DMS 273 (cell line): ENCODE measurements around the gene KRT7.
"Not testable (repeated sequence)": the region's sequence is repeated elsewhere in the genome, so short reads cannot be mapped to it uniquely, and the experiment has no call there.

ENCODE experiments used
- DNase-seq: peaks from one replicate; lab custom pipeline; 2025; ENCODE audit not compliant: unreplicated experiment; lab: John Stamatoyannopoulos, UW

Gene KRT7

DNA sequence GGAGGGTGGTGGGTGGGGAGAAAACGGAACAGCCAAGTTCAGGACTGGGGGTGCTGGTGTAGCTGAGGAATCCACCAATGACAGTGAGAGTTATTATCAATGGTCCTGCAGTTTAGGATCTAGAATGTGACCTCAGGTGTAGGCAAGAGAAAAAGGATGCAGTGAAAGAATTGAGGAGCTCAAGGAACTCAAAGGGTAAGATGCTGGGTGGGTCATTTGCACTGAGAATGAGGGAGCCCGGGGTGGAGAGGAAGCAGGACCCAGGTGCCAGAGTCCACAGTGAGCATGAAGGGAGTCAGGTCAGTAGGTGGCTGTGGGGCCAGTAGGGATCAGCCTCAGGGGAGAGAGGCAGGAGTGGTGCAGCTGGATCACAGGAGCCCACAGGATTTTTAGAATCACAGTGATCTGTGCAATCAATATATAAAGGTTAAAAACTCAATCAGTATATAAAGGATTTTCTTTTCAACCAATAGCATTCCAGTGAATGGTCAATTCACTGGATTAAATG, 3.2 kb upstream of the KRT7 start:
- DNase-seq, result no peak

DNA sequence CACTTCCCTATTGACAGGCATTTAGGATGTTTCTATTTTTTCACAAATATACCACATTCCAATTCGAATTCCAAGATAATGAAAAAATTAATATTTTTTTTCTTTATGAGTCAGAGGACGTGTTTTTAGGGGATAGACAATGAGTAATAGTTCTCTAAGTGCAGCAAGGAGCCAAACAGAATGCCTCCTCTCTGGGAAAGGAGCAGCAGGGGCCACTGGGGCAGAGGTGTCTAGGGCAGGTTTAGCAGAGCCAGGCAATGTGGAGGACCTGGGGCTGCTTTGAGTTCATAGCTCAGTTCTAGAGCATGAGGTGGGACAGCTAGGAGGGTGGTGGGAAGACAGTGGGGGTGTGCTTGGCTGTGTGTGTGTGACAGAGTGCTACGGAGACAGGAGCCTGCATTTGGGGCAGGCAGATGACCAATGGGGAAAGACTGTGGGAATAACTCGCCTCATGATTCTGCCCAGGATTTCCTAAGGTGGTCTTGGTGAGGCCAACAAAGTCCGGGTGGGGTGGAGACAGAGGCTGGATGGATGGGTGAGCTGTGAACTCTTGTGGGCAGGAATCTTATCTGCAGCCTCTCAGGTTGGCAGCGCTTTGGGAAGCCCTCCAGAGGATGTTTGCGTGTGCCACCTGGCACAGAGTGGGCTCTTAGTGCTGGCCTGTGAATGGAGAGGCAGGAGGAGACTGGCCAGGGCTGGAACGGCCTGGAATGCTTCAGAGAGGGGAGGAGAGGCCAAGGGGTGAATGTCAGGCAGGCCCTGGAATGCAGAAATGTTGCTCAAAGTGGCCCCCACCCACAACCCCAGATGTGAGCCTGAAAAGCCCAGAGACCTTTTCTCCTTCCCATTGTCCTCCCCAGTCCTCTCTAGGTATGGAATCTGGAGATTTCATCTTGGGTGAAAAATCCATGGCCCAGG, 2.4 kb upstream of the KRT7 start:
- DNase-seq, result no peak

- DNase-seq, result no peak
Measured at GRCh38 chr12:52231305-52232202, 1.5 kb upstream of the KRT7 start.

- DNase-seq, result no peak
Measured at GRCh38 chr12:52232203-52232673, 805 bp upstream of the KRT7 start.

GRCh38 chr12:52233462-52234207, 592 bp downstream of the KRT7 start:
- no peak for DNase-seq

DNA sequence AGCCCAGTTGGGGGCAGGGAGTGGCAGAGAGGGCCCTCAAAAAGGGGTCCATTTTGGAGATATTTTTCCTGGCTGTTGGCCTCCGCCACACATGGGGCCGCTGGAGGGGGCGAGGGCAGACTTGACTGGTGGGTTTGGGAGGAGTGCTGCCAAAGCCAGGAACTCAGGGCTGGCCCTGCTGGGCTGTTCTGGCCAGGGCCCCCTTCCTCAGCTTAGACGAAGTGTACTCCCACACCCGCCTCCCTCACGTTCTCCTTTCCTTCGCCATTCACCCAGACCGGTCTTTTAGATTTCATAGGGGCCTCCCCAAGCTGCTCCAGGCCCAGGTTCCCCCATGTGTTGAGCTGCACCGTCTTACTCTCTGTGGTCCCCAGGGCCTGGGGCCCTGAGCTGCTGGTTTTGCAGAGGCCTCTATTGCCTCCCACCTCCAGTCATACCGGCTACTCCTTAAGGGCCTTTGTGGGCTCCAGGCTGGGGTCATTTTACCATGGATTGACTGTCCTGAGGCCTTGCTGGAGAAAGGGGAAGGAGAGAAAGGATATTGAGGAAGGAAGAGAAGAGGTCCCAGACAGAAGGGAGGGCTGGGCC, 1.3 kb downstream of the KRT7 start:
- DNase-seq, result no peak

DNA sequence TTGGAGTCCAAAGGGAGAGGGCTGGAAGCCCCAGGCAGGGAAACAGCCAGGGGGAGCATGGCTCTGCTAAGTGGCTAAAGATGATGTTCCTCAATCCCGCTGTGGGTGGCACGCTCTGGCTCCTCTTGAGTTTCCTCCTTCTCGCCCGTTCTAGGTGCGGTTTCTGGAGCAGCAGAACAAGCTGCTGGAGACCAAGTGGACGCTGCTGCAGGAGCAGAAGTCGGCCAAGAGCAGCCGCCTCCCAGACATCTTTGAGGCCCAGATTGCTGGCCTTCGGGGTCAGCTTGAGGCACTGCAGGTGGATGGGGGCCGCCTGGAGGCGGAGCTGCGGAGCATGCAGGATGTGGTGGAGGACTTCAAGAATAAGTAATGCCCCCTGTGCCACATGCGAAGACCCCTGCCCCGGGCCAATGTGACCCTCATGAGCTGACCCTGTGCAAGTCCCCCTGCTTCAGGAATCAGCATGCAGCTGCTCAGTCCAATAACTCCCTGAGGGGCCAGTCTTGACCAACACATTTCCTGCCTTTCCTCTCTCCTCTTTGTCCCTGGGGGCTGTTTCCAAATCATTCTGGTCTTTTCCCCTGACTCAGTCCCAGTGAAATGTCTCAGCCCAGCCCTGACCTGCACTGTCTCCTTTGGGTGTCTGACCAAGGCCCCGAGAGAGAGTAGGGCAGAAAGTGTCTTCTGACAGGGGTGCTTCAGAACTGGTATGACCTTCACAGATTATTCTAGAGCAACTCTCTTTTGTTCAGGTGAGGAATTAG, 2.1 kb downstream of the KRT7 start:
- no peak for DNase-seq

- no peak for DNase-seq
Measured at GRCh38 chr12:52235822-52236361, 2.8 kb downstream of the KRT7 start.

- no peak for DNase-seq
Measured at GRCh38 chr12:52236386-52237050, 3.5 kb downstream of the KRT7 start.

DNA sequence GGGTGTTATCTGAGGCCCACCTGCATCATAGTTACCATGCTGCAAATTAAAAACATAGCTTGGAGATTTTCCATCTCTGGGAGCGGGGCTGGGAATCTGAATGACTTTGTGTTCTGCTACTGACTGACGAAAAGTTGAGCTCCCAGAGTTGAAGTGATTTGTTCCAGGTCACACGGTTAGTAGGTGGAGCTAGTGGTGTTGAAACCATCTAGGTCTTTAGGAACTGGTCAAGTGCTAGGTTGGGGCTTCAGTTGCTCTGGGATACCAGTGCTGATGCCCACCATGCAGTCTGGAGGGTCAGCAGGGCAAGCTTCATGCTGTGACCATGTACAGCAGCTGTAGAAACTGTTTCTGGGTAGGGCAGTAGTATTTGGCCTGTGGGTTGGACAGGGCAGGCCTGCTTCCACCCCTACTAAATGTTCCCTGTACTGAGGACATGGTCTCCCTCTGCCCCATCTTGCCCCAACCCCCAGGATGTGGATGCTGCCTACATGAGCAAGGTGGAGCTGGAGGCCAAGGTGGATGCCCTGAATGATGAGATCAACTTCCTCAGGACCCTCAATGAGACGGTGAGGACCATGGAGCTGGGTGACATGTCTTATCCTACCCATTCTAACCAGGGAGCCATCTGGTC, 5.3 kb downstream of the KRT7 start:
- no peak for DNase-seq

DNA sequence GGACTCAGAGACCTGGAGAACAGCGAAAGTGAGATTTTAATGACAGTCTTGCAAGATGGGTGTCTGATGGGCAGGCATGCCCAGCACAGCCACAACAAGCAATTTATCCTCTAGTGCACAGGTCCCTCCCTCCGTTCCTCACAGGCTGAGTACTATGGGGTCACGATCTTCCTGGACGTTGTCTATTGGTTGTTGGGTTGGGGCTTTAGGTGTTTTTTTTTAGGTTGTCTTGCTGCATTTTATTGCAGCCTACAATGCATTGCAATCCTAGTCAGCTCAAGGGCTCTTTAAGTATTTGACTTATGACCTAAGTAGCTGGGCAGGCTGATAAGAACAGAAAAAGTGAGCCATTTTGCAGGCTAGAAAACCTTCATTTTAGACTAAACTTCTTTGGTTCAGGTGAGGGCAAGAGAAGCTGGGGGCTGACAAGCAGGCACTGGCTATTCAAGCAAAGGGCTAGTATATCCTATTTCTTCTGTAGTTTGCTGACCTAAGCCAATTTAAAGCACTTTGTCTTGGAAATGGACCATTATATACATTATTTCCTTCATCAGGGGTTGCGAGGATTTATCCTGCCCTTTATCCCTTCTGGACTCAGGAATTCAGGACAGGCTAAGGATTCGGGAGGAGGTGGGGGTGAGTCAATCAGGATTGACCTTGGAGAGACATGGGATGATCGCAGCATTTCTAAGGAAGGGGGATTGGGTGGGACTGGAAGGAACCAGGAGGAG, 6.0 kb downstream of the KRT7 start:
- no peak for DNase-seq

- no peak for DNase-seq
Measured at GRCh38 chr12:52239767-52240166, 6.7 kb downstream of the KRT7 start.

- DNase-seq, result not testable (repeated sequence)
Measured at GRCh38 chr12:52240247-52240646, 7.2 kb downstream of the KRT7 start.

DNA sequence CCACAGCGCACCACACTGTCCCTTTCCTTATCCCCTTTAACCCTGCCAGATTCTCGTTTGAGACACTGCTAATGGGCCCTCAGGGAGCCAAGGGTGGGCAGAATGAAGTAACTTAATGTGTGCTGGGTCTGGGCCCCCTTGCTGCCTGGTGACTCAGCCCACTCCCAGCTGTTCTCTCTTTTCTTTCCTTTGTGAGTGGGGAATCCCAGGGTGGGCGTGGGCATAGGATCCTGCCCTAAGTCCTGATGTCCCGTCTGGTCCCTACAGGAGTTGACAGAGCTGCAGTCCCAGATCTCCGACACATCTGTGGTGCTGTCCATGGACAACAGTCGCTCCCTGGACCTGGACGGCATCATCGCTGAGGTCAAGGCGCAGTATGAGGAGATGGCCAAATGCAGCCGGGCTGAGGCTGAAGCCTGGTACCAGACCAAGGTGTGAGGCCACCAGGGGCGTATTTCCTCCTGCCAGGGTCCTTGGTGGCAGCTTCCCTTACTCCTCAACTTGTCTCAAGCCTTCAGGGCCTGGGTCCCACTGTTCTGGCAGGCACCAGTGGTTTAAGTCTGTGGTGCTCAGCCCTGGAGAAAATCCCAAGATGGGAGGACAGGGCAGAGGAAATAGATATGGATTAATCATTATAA, 8.3 kb downstream of the KRT7 start:
- peak; percentile 13 for DNase-seq

- DNase-seq, result no peak
Measured at GRCh38 chr12:52242442-52243258, 9.6 kb downstream of the KRT7 start.

- no peak for DNase-seq
Measured at GRCh38 chr12:52243259-52243855, 10.3 kb downstream of the KRT7 start.
